Activated CD8-positive, alpha-beta T cell treated with anti-CD3 and anti-CD28 coated beads, Interleukin-2, amount 10 ng/mL, durations not matched to agents 7 days and 5 days (primary cell): ENCODE data around the gene SPHK2. TPM values are rescaled to one million over a fixed set of nuclear protein-coding genes. Genes with fewer than 3 reads are reported as not detected.
"Not testable (repeated sequence)": the region's sequence is repeated elsewhere in the genome, so short reads cannot be mapped to it uniquely, and the experiment has no call there.

Experiments used
- ATAC-seq: fragments of 150-1000 bp; cut with Tn5 transposase; one replicate; pipeline ENCODE4 v1.10.0; 2021; ENCODE audit warnings: moderate library complexity
- CTCF ChIA-PET: fragments of 350-600 bp; sonication (Branson Sonifier 250); formaldehyde crosslinking; loops from one replicate; lab custom pipeline; 2021; ENCODE audit warnings: antibody characterized with exemption; lab: Charles Lee
- POLR2A ChIA-PET: fragments of 350-600 bp; sonication (Branson Sonifier 250); formaldehyde crosslinking; loops from one replicate; lab custom pipeline; 2021; ENCODE audit warnings: antibody characterized with exemption; lab: Charles Lee
- DNase-seq: peaks from one replicate; pipeline ENCODE4 v3.0.0-alpha.2; 2020
- H3K27ac Mint-ChIP-seq: one replicate; pipeline ENCODE4 v1.8.0; 2021; ENCODE audit warnings: mild to moderate bottlenecking, mixed read lengths
- H3K27me3 Mint-ChIP-seq: one replicate; pipeline ENCODE4 v1.8.0; 2021; ENCODE audit warnings: low read depth, mixed read lengths
- H3K36me3 Mint-ChIP-seq: one replicate; pipeline ENCODE4 v1.8.0; 2021; ENCODE audit warnings: low read depth, mixed read lengths
- H3K4me1 Mint-ChIP-seq: one replicate; pipeline ENCODE4 v1.8.0; 2021; ENCODE audit warnings: low read depth, mixed read lengths
- H3K4me3 Mint-ChIP-seq: one replicate; pipeline ENCODE4 v1.8.0; 2021; ENCODE audit warnings: mild to moderate bottlenecking, mixed read lengths
- H3K9me3 Mint-ChIP-seq: one replicate; pipeline ENCODE4 v1.8.0; 2022; ENCODE audit warnings: mixed read lengths; ENCODE audit not compliant: insufficient read depth
- total RNA-seq, 2 experiments: library from RNA; stranded (reverse); gene quantifications; one replicate each; pipeline ENCODE4 v1.2.3, GENCODE V29; 2021

Gene SPHK2, protein sequence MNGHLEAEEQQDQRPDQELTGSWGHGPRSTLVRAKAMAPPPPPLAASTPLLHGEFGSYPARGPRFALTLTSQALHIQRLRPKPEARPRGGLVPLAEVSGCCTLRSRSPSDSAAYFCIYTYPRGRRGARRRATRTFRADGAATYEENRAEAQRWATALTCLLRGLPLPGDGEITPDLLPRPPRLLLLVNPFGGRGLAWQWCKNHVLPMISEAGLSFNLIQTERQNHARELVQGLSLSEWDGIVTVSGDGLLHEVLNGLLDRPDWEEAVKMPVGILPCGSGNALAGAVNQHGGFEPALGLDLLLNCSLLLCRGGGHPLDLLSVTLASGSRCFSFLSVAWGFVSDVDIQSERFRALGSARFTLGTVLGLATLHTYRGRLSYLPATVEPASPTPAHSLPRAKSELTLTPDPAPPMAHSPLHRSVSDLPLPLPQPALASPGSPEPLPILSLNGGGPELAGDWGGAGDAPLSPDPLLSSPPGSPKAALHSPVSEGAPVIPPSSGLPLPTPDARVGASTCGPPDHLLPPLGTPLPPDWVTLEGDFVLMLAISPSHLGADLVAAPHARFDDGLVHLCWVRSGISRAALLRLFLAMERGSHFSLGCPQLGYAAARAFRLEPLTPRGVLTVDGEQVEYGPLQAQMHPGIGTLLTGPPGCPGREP
- total RNA-seq = 10 to 100 TPM; 33.0 to 33.1 TPM

DNA sequence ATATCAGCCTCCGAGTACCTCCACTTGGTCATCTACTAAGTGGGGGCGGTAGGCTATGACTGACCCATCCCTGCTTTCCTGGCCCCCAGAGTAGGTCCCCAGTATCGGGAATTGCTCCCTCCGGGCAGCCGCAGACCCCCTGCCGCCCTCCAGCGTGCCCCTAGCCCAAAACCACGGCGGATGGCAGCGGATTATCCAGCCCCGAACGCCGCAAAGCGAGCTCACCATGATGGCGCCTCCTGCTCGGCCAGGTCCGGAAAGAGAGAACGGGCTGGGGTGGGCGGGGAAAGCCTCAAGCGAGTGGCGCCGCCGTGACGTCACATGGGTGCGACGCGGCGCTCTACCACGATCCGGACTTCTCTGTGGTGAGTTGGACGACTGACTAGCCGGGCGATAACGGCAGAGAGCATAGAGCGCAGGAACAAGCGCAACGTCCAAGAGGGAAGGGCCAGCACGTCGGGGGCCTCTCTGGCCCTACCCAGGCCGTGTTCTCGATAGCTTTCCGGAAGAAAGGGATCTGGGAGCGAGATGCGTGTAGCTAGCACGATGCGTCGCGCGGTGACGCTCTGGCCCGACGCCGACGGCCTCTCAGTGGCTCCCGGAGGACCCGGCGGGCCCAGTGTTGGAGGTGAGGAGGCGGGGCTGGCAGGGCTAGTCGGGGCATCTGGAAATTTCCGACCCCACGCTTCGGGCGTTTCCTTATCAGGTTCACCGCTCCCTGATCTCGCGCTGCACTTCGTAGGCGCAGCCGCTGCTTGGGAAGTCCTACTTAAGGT lies at the start of gene SPHK2, which contains the start of gene RPL18:
SPHK2 (plus strand) TSS at position 591 of the 776 bp plus-strand sequence. CDS start 1,009 bp downstream, outside the sequence.
RPL18 (minus strand) TSS at position 263 of the 776 bp plus-strand sequence; CDS start at position 228, 35 bp downstream.
- H3K4me1 Mint-ChIP-seq = peaks cover 46% of the 10 kb centered on the region
- peak within 1 kb of the TSS; percentile 99 for H3K27ac Mint-ChIP-seq
- peak; percentile 97 for DNase-seq
- peak within 1 kb of the TSS; percentile 97 for H3K4me3 Mint-ChIP-seq
- peaks cover 64% of the 10 kb centered on the region for H3K36me3 Mint-ChIP-seq
- POLR2A ChIA-PET = interaction anchor here (0.6 to 2.1 kb wide), 18 partner anchors 9 to 363 kb away, joined by 3 to 15 read pairs (median 3); partner anchors contain the start of genes CA11, CARD8, DBP and SPACA4
- H3K27me3 Mint-ChIP-seq = no peaks in the 10 kb centered on the region
- no peaks in the 10 kb centered on the region for H3K9me3 Mint-ChIP-seq
- peak; percentile 83 for ATAC-seq
- CTCF ChIA-PET = interaction anchor here (0.9 to 3.4 kb wide), 7 partner anchors 10 to 176 kb away, joined by 3 to 20 read pairs (median 4); no protein-coding TSS in a partner anchor

DNA sequence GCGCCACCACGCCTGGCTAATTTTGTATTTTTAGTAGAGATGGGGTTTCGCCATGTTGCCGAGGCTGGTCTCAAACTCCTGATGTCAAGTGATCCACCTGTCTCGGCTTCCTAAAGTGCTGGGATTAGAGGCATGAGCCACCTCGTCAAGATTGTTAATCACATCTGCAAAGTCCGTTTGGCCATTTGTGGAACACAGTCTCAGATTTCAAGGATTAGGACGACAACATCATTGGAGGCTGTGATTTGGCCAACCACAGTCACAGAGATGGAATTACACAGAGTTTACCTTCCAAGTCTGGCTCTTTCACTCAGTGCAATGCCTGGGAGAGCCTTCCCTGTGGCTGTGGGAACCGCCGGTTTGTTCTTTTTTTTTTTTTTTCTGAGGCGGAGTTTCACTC lies 49.5 kb upstream of the SPHK2 start:
- Mint-ChIP-seq H3K4me1 (no peaks in the 10 kb centered on the region), H3K4me3 (no peak overlapping the region), H3K27me3 (peaks cover 3% of the 10 kb centered on the region), H3K36me3 (no peaks in the 10 kb centered on the region), H3K27ac (no peak overlapping the region), H3K9me3 (no peaks in the 10 kb centered on the region)
- POLR2A ChIA-PET = no interaction called here
- CTCF ChIA-PET = no interaction called here
- ATAC-seq (no peak), DNase-seq (no peak)

DNA sequence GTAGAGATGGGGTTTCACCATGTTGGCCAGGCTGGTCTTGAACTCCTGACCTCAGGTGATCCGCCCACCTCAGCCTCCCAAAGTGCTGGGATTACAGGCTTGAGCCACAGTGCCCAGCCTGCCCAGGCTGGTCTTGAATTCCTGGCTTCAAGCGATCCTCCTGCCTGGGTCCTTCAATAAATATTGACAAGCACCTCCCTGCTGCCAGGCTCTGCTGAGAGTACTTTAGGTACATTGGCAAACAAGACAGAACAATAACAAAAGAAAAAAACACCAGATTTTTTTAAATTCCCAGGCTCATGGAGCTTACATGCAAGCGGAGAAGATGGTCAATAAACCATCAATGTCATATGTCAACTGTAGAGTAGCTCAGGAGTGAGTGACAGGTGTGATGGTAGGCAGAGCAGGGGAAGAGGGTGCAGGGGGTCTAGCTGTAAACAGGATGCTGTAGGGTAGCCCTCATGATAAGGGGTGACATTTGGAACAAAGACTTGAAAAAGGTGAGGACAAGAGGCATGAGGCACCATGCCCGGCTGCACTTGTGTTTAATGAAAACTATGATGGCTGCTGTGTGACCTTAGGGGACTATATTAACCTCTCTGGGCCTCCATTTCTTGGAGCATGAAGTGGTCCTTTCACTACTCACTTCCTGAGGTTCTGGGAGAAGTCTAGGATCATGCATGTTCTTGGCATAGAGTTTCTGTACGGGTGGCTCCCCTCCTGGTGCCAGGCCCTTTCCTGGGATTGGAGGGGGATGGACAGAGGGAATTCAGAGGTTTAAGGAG lies 47.7 kb upstream of the SPHK2 start:
- Mint-ChIP-seq H3K4me3 (no peak overlapping the region), H3K27ac (no peak overlapping the region)
- CTCF ChIA-PET = no interaction called here

DNA sequence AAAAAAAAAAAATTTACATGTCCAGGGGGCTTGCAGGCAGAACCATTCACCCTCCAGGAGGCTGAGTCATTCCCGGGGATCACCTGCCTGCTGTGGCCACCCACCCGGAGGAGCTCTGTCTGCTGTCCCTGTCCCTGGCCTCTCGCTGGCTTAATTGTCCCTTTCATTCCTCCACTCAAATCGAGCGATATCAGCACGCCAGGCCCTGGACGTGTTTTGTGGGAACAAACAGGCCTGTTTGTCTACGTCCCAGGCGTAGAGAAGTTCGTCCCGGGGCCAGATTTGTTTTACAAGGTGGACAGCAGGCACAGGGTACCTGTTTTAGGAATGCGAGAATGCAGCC lies 46.2 kb upstream of the SPHK2 start:
- ChIA-PET CTCF (interaction anchor here (1.1 to 2.1 kb wide), 2 partner anchors 11 to 17 kb away, joined by 3 to 9 read pairs; no protein-coding TSS in a partner anchor), POLR2A (no interaction called here)
- H3K27ac Mint-ChIP-seq = no peak overlapping the region
- no peaks in the 10 kb centered on the region for H3K9me3 Mint-ChIP-seq
- DNase-seq (no peak), ATAC-seq (no peak)
- H3K4me1 Mint-ChIP-seq = no peaks in the 10 kb centered on the region
- no peaks in the 10 kb centered on the region for H3K27me3 Mint-ChIP-seq
- no peaks in the 10 kb centered on the region for H3K36me3 Mint-ChIP-seq
- H3K4me3 Mint-ChIP-seq = no peak overlapping the region

More for the DNA sequence above, 47.7 kb upstream of the SPHK2 start:
- no peak for ATAC-seq
- no peaks in the 10 kb centered on the region for H3K4me1 Mint-ChIP-seq
- H3K36me3 Mint-ChIP-seq = no peaks in the 10 kb centered on the region
- H3K27me3 Mint-ChIP-seq = peaks cover 3% of the 10 kb centered on the region
- POLR2A ChIA-PET = no interaction called here
- no peaks in the 10 kb centered on the region for H3K9me3 Mint-ChIP-seq
- DNase-seq = no peak

DNA sequence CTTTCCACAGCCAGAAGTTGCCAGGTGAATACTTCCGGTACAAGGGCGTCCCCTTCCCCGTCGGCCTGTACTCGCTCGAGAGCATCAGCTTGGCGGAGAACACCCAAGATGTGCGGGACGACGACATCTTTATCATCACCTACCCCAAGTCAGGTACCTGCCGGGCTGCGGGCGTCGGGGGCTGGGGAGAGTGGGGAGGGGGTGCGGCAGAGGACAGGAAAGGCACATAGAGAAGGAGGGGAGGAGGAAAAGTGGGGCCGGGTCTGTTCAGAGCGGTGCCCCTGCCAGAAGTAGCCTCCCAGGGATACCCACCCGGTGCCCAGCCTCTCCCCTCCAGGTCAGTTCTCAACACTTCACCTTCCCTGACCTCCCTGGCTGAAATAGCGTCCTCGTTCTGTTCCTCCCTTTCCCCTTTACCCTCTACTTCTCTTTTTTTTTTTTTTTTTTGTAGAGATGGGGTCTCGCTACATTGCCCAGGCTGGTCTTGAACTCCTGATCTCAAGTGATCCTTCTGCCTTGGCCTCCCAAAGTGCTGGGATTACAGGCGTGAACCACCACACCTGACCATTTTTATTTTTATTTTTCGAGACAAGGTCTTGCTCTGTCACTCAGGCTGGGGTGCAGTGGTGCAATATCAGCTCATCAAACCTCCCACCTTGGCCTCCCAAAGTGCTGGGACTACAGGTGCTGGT lies 43.2 kb upstream of the SPHK2 start:
- ChIA-PET CTCF (interaction anchor here (1.2 kb wide), 2 partner anchors 8 to 13 kb away, joined by 3 to 4 read pairs; no protein-coding TSS in a partner anchor), POLR2A (no interaction called here)
- Mint-ChIP-seq H3K4me1 (no peaks in the 10 kb centered on the region), H3K27me3 (no peaks in the 10 kb centered on the region), H3K4me3 (no peak overlapping the region), H3K9me3 (no peaks in the 10 kb centered on the region), H3K27ac (no peak overlapping the region), H3K36me3 (no peaks in the 10 kb centered on the region)
- ATAC-seq (no peak), DNase-seq (no peak)

DNA sequence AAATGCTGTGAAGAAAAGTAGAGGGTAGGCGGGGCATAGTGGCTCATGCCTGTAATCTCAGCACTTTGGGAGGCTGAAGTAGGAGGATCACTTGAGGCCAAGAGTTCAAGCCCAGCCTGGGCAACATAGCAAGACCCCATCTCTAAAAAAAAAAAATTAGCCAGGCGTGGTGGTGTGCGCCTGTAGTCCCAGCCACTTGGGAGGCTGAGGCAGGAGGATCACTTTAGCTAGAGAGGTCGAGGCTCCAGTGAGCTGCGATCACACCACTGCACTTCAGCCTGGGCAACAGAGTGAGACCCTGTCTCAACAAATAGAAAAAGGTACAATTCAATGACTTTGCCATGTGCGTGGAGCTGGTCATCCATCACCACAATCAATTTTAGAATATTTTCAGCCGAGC lies 41.4 kb upstream of the SPHK2 start:
- H3K36me3 Mint-ChIP-seq, H3K9me3 Mint-ChIP-seq, H3K27ac Mint-ChIP-seq, POLR2A ChIA-PET, H3K27me3 Mint-ChIP-seq, ATAC-seq, DNase-seq, H3K4me3 Mint-ChIP-seq, H3K4me1 Mint-ChIP-seq: not testable (repeated sequence)
- CTCF ChIA-PET = interaction anchor here (1.0 kb wide), 1 partner anchor 187 kb away, joined by 3 read pairs; the partner anchor contains the start of gene KDELR1

DNA sequence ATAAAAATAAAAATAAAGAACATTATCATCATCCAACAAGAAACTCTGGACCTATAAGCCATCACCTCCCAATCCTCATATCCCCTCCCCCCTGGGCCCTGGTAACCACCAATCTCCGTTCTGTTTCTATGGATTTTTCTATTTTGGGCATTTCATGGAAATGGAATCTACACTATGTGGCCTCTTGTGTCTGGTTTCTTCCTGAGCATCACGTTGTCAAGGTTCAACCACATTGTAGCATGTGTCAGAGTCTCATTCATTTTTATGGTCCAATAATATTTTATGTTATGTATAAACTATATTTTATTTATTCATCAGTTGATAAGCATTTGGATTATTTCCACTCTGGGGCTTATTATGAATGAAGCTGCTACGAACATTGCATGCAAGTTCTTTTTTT lies 40.4 kb upstream of the SPHK2 start:
- ChIA-PET CTCF (interaction anchor here (1.7 kb wide), 1 partner anchor 89 kb away, joined by 6 read pairs; no protein-coding TSS in a partner anchor), POLR2A (no interaction called here)
- peaks cover under 1% of the 10 kb centered on the region for H3K4me1 Mint-ChIP-seq
- H3K27me3 Mint-ChIP-seq = no peaks in the 10 kb centered on the region
- H3K27ac Mint-ChIP-seq = no peak overlapping the region
- ATAC-seq (no peak), DNase-seq (no peak)
- no peaks in the 10 kb centered on the region for H3K36me3 Mint-ChIP-seq
- H3K9me3 Mint-ChIP-seq = no peaks in the 10 kb centered on the region
- H3K4me3 Mint-ChIP-seq = no peak overlapping the region

DNA sequence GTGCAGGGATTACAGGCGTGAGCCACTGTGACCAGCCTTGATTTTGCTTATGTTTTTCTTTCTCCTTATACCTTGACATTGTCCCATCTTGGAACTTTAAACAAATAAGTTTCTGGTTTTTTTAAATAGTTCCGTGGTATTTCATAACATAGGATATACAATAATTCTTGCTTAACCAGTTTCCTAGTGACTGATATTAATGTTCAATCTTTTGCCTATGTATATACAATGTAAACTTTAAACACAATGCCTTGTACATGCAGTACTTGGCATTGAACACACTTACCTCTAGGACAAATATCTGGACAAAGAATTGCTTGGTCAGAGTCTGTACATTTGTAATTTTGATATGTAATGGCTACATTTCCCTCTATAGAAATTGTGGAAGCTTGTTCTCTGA lies 37.1 kb upstream of the SPHK2 start:
- no peaks in the 10 kb centered on the region for H3K9me3 Mint-ChIP-seq
- no peak for DNase-seq
- POLR2A ChIA-PET = no interaction called here

DNA sequence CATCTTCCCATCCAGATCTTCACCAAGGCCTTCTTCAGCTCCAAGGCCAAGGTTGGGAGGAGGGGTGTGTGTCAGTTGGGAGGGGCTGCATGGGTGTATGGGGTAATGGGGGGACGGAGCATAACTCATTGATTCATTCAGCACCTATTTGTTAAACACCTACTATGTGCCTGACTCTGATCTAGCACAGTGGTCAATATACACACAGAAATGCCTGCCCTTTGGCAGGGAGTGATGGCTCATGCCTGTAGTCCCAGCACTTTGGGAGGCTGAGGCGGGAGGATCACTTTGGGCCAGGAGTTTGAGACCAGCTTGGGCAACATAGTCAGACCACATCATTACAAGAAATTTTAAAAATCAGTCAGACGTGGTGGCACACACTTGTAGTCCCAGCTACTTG lies 31.9 kb upstream of the SPHK2 start:
- H3K4me1 Mint-ChIP-seq = peaks cover 21% of the 10 kb centered on the region
- no peak overlapping the region for H3K27ac Mint-ChIP-seq
- H3K9me3 Mint-ChIP-seq = no peaks in the 10 kb centered on the region
- H3K36me3 Mint-ChIP-seq = no peaks in the 10 kb centered on the region
- DNase-seq = no peak
- H3K4me3 Mint-ChIP-seq = no peak overlapping the region
- ChIA-PET POLR2A (no interaction called here), CTCF (interaction anchor here (0.9 to 9.6 kb wide), 6 partner anchors 21 to 253 kb away, joined by 3 to 166 read pairs (median 5); partner anchors contain the start of gene KDELR1)
- ATAC-seq = no peak
- H3K27me3 Mint-ChIP-seq = no peaks in the 10 kb centered on the region

More for the DNA sequence above, 37.1 kb upstream of the SPHK2 start:
- Mint-ChIP-seq H3K36me3 (no peaks in the 10 kb centered on the region), H3K4me3 (no peak overlapping the region), H3K4me1 (peaks cover 6% of the 10 kb centered on the region), H3K27me3 (no peaks in the 10 kb centered on the region), H3K27ac (no peak overlapping the region)
- CTCF ChIA-PET = interaction anchor here (1.9 to 9.6 kb wide), 3 partner anchors 26 to 75 kb away, joined by 4 to 166 read pairs (median 18); no protein-coding TSS in a partner anchor
- ATAC-seq = no peak

DNA sequence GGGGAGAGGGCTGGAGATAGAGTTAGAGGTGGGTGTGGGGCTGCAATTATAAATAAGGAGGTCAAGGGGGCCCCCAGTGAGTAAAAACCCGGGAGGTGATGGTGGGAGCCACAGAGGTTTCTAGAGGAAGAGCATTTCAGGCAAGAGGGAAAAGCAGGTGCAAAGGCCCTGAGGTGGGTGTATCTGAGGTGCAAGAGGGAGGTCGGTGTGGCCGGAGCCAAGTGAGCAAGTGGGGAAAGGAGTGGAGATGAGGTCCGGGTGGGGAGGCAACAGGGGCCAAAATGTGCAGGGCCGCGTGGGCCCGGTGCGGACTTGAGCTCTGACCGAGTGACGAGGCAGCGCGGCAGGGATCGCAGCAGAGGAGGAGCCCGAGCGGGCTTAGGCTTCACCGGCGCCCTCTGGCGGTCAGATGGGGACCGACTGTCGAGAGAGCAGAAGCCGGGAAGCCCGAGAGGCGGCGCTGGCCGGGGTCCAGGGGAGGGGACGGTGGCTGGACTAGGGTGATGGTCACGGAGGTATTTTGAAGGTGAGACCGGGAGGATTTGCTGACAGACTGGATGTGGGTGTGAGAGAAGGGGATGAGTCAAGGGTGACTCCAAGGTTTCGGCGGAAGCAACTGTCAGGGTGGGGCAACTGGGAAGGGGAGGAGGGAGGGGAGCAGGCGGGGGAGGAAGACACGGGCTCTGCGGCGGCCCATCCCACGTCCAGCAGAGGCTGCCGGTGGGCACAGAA lies 30.5 kb upstream of the SPHK2 start:
- peaks cover 27% of the 10 kb centered on the region for H3K4me1 Mint-ChIP-seq
- ATAC-seq = peak; percentile 94
- H3K36me3 Mint-ChIP-seq = no peaks in the 10 kb centered on the region
- CTCF ChIA-PET = interaction anchor here (0.5 to 9.6 kb wide), 25 partner anchors 8 to 275 kb away, joined by 3 to 166 read pairs (median 4); partner anchors contain the start of gene SPACA4
- POLR2A ChIA-PET = interaction anchor here (0.6 to 0.8 kb wide), 2 partner anchors 20 to 30 kb away, joined by 3 read pairs; partner anchors contain the start of genes RPL18 and SPHK2
- DNase-seq = peak; percentile 92
- H3K9me3 Mint-ChIP-seq = no peaks in the 10 kb centered on the region
- H3K4me3 Mint-ChIP-seq = peak overlapping the region; percentile 77
- no peaks in the 10 kb centered on the region for H3K27me3 Mint-ChIP-seq
- peak overlapping the region; percentile 87 for H3K27ac Mint-ChIP-seq
